WERI-Rb-1 (cell line): ENCODE measurements around the gene RFFL.
A peak's percentile ranks its signal among the peaks of the same experiment; 100 is the strongest.

Experiments
- DNase-seq: peaks from one replicate; pipeline ENCODE4 v3.0.0-alpha.2; 2020
- H3K27ac ChIP-seq: fragments of 250-450 bp; sonication (Bioruptor Pico); 2 replicates; pipeline ENCODE4 v1.5.1; 2020; ENCODE audit warnings: mild to moderate bottlenecking, moderate library complexity
- H3K27me3 ChIP-seq: fragments of 250-450 bp; sonication (Bioruptor Pico); 2 replicates; pipeline ENCODE4 v1.5.1; 2021; ENCODE audit warnings: mild to moderate bottlenecking, low read depth, moderate library complexity; ENCODE audit not compliant: insufficient read depth, severe bottlenecking
- H3K36me3 ChIP-seq: fragments of 250-450 bp; sonication (Bioruptor Pico); 2 replicates; pipeline ENCODE4 v1.5.1; 2020; ENCODE audit warnings: mild to moderate bottlenecking, moderate library complexity
- H3K4me3 ChIP-seq: 2 replicates; pipeline ENCODE4 v1.5.1; 2011; ENCODE audit warnings: low read depth, mild to moderate bottlenecking, control low read depth, low read length
- H3K9me3 ChIP-seq: fragments of 250-450 bp; sonication (Bioruptor Pico); 2 replicates; pipeline ENCODE4 v1.5.1; 2021; ENCODE audit warnings: mild to moderate bottlenecking, moderate library complexity; ENCODE audit not compliant: severe bottlenecking
- TF ChIP-seq, protein P1 (sequence below): IDR thresholded peaks from 2 replicates; pipeline ENCODE4 v1.5.1; 2011; ENCODE audit warnings: low read depth, mild to moderate bottlenecking, control low read depth, inconsistent platforms, low read length

Gene RFFL

DNA sequence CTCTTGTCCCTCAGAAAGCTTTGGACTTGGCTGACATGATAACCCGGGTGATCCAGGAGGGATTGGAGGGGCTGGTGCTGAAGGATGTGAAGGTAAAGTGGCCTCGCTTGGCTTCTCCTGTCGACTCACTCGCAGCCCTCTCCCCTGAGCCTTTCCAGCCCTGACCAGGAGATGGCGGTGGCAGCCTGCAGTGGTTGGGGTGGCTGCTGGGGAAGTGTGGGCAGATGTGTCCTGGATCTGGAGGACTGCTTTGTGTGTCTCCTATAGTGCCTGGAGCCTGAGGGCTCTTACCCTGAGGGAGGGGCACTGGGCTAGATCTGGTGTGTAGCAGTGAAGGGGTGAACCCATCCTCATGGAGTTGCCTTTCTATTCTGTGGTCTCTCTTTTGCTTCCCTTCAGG is 65.3 kb downstream of the RFFL start:
- no peak overlapping the region for H3K27ac ChIP-seq
- peaks cover 86% of the 10 kb centered on the region for H3K36me3 ChIP-seq
- H3K27me3 ChIP-seq, result no peaks in the 10 kb centered on the region
- DNase-seq, result peak; percentile 83
- TF ChIP-seq, protein P1, sequence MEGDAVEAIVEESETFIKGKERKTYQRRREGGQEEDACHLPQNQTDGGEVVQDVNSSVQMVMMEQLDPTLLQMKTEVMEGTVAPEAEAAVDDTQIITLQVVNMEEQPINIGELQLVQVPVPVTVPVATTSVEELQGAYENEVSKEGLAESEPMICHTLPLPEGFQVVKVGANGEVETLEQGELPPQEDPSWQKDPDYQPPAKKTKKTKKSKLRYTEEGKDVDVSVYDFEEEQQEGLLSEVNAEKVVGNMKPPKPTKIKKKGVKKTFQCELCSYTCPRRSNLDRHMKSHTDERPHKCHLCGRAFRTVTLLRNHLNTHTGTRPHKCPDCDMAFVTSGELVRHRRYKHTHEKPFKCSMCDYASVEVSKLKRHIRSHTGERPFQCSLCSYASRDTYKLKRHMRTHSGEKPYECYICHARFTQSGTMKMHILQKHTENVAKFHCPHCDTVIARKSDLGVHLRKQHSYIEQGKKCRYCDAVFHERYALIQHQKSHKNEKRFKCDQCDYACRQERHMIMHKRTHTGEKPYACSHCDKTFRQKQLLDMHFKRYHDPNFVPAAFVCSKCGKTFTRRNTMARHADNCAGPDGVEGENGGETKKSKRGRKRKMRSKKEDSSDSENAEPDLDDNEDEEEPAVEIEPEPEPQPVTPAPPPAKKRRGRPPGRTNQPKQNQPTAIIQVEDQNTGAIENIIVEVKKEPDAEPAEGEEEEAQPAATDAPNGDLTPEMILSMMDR, result peak; percentile 97
- H3K4me3 ChIP-seq, result no peak overlapping the region
- H3K9me3 ChIP-seq, result no peaks in the 10 kb centered on the region

DNA sequence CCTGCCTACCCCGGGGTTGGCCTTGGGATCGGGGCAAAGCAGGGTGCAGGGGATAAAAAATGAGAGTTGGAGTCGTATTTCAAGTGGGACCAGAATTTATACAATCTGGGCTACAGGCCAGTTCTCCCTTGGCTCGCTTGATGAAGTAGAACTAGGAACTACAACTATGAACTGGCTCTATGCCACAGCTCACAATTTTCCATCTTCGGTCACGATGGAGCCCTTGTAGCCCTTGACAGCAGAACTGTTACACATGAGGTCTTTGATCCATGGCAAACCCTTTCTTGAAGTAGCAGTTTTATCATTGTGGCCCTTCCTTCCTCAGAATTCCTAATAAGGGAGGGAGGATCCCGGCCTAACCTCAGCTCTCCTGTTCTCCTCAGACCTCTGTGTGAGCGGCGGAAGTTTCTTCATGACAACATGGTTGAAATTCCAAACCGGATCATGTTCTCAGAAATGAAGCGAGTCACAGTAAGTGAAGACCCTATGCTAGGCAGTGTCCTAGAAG is 66.1 kb downstream of the RFFL start:
- no peaks in the 10 kb centered on the region for H3K27me3 ChIP-seq
- DNase-seq, result no peak
- H3K9me3 ChIP-seq, result no peaks in the 10 kb centered on the region
- TF ChIP-seq, protein P1, result no peak
- H3K4me3 ChIP-seq, result no peak overlapping the region
- peaks cover 81% of the 10 kb centered on the region for H3K36me3 ChIP-seq
- H3K27ac ChIP-seq, result no peak overlapping the region

DNA sequence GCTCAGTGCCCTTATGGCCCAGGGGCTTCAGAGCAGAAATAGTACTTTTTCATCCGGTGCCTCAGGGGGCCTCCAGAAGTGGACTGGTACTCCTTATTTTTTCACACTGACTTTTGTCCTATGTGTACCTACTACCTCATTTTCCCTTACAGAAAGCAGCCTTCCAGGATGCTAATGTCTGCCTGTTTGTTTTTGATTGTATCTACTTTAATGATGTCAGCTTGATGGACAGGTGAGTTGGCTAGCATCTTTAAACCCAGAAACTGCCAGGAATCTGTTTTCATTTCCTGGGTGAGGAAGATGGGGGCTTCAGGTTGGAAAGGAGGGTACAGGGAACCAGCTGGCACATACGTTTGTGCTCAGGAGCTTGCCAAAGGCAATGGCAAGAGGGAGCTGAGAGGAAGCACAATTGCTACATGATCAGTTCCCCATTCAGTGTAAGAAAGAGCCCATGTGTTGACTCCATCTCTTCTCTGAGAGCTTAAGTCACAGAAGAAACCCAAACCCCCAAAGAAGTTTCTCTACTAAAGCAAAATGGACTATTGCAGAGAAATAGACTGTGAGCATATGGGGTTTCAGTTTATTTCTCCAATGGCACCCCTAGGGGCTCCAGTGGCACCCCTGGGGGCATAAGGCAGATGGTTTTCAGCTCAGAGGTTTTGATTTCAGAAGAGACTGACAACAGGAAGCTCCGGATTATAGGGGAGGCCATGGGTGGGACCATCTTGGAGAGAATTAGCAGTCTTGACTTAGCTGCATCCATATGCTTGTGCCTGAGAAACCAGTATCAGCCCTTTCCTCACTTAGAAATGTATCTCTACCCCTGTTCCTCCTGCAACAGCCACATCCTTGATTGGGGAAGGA is 66.9 kb downstream of the RFFL start:
- DNase-seq, result peak; percentile 56
- no peaks in the 10 kb centered on the region for H3K9me3 ChIP-seq
- no peak overlapping the region for H3K4me3 ChIP-seq
- H3K27ac ChIP-seq, result peak overlapping the region; percentile 43
- H3K36me3 ChIP-seq, result peaks cover 81% of the 10 kb centered on the region
- TF ChIP-seq, protein P1, result no peak
- H3K27me3 ChIP-seq, result no peaks in the 10 kb centered on the region

DNA sequence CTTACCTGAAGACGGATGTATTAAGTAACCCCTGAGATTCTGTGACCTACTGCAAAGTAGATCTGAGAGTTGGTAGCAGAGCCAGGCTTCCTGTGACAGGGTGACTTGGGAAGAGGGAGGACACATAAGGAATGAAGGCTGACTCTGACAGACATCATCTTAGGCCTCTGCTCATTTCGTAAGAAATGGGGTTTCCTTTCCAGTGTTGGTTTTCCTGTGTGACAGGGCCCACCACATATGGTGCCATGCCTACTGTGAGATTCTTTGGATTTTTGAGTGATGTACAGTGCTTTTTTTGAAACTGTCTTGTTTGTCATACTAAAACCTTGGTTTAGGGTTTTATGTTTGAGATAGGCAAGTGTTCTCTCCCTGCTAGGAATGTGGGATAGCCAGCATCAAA is 70.5 kb downstream of the RFFL start:
- DNase-seq, result no peak
- no peak overlapping the region for H3K4me3 ChIP-seq
- H3K9me3 ChIP-seq, result no peaks in the 10 kb centered on the region
- peaks cover 84% of the 10 kb centered on the region for H3K36me3 ChIP-seq
- no peak overlapping the region for H3K27ac ChIP-seq
- TF ChIP-seq, protein P1, result no peak
- H3K27me3 ChIP-seq, result no peaks in the 10 kb centered on the region

DNA sequence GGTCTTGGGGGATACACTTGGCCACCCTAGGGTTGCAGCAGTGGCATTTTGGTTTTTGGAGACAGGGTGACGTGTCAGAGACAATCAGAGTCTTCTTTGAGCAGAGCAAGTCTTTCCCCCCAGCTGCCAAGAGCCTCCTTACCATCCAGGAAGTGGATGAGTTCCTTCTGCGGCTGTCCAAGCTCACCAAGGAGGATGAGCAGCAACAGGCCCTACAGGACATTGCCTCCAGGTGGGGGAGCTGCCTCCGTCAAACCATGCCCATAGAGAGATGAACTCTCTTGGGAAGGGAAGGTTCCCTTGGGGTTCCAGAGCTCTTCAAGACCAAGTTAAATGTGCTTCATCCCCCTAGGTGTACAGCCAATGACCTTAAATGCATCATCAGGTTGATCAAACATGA is 71.9 kb downstream of the RFFL start:
- Histone ChIP-seq H3K27ac (no peak overlapping the region), H3K9me3 (no peaks in the 10 kb centered on the region), H3K27me3 (no peaks in the 10 kb centered on the region), H3K36me3 (peaks cover 85% of the 10 kb centered on the region), H3K4me3 (no peak overlapping the region)
- TF ChIP-seq, protein P1, result no peak
- DNase-seq, result no peak
